H9 (cell line): ENCODE data around the gene PHF21B. TPM values are rescaled to one million over a fixed set of nuclear protein-coding genes. Genes with fewer than 3 reads are reported as not detected.

Source experiments
- DNase-seq: peaks from one replicate; pipeline ENCODE4 v3.0.0-alpha.2; 2017
- H2AFZ ChIP-seq: one replicate; pipeline ENCODE4 v1.6.1; 2013; ENCODE audit warnings: mild to moderate bottlenecking, low read length, control low read depth, moderate library complexity
- H2AK5ac ChIP-seq: 2 replicates; pipeline ENCODE4 v1.6.1; 2013; ENCODE audit warnings: low read length, control low read depth, mixed read lengths; ENCODE audit not compliant: insufficient read length
- H2BK120ac ChIP-seq: one replicate; pipeline ENCODE4 v1.6.1; 2013; ENCODE audit warnings: low read depth, mild to moderate bottlenecking, low read length, control low read depth, inconsistent platforms; ENCODE audit not compliant: poor library complexity, severe bottlenecking
- H2BK12ac ChIP-seq: 2 replicates; pipeline ENCODE4 v1.6.1; 2013; ENCODE audit warnings: low read length, control low read depth, mixed read lengths, low read depth; ENCODE audit not compliant: insufficient read length
- H2BK15ac ChIP-seq: 2 replicates; pipeline ENCODE4 v1.6.1; 2013; ENCODE audit warnings: low read depth, low read length, control low read depth
- H2BK20ac ChIP-seq: one replicate; pipeline ENCODE4 v1.6.1; 2013; ENCODE audit warnings: low read depth, mild to moderate bottlenecking, low read length, control low read depth, inconsistent platforms; ENCODE audit not compliant: poor library complexity, severe bottlenecking
- H2BK5ac ChIP-seq: 2 replicates; pipeline ENCODE4 v1.6.1; 2013; ENCODE audit warnings: low read length, control low read depth, mixed read lengths; ENCODE audit not compliant: insufficient read length
- H3K14ac ChIP-seq: 2 replicates; pipeline ENCODE4 v1.6.1; 2013; ENCODE audit warnings: low read length, control low read depth; ENCODE audit not compliant: insufficient read depth
- H3K18ac ChIP-seq: 2 replicates; pipeline ENCODE4 v1.6.1; 2013; ENCODE audit warnings: low read depth, mild to moderate bottlenecking, mixed read lengths, low read length, control low read depth; ENCODE audit not compliant: insufficient read length
- H3K23ac ChIP-seq: 2 replicates; pipeline ENCODE4 v1.6.1; 2013; ENCODE audit warnings: low read length, control low read depth, mixed read lengths, low read depth; ENCODE audit not compliant: insufficient read length
- H3K23me2 ChIP-seq: 2 replicates; pipeline ENCODE4 v1.6.1; 2013; ENCODE audit warnings: low read depth, mild to moderate bottlenecking, mixed read lengths, low read length, control low read depth; ENCODE audit not compliant: insufficient read length, poor library complexity, severe bottlenecking
- H3K27ac ChIP-seq: 2 replicates; pipeline ENCODE4 v1.5.1; 2013; ENCODE audit warnings: low read length, control low read depth, mixed read lengths, low read depth; ENCODE audit not compliant: insufficient read length
- H3K27me3 ChIP-seq: 2 replicates; pipeline ENCODE4 v1.6.1; 2013; ENCODE audit warnings: low read length, control low read depth, inconsistent platforms; ENCODE audit not compliant: insufficient read depth
- H3K4ac ChIP-seq: 2 replicates; pipeline ENCODE4 v1.6.1; 2013; ENCODE audit warnings: low read depth, mild to moderate bottlenecking, control low read depth, inconsistent platforms, low read length, moderate library complexity
- H3K4me1 ChIP-seq: 2 replicates; pipeline ENCODE4 v1.6.1; 2013; ENCODE audit warnings: low read length, control low read depth, inconsistent platforms; ENCODE audit not compliant: insufficient read depth
- H3K4me2 ChIP-seq: 2 replicates; pipeline ENCODE4 v1.6.1; 2013; ENCODE audit warnings: low read length, control low read depth, mixed read lengths; ENCODE audit not compliant: insufficient read length, insufficient read depth
- H3K56ac ChIP-seq: 2 replicates; pipeline ENCODE4 v1.6.1; 2013; ENCODE audit warnings: low read depth, mild to moderate bottlenecking, mixed read lengths, low read length, control low read depth; ENCODE audit not compliant: insufficient read length
- H3K79me1 ChIP-seq: 2 replicates; pipeline ENCODE4 v1.6.1; 2013; ENCODE audit warnings: low read depth, mild to moderate bottlenecking, moderate library complexity, low read length, control low read depth, inconsistent platforms; ENCODE audit not compliant: insufficient read depth, poor library complexity, severe bottlenecking
- H3K79me2 ChIP-seq: 2 replicates; pipeline ENCODE4 v1.6.1; 2013; ENCODE audit warnings: low read length, control low read depth, inconsistent platforms; ENCODE audit not compliant: insufficient read depth
- H3K9ac ChIP-seq: 2 replicates; pipeline ENCODE4 v1.6.1; 2013; ENCODE audit warnings: low read length, control low read depth, mixed read lengths; ENCODE audit not compliant: insufficient read length; ENCODE audit errors: extremely low read depth
- H3K9me3 ChIP-seq: one replicate; pipeline ENCODE4 v1.6.1; 2013; ENCODE audit warnings: low read depth, low read length, inconsistent platforms; ENCODE audit not compliant: control insufficient read depth
- H3T11ph ChIP-seq: one replicate; pipeline ENCODE4 v1.6.1; 2013; ENCODE audit warnings: mild to moderate bottlenecking, low read length, control low read depth, inconsistent platforms
- H4K20me1 ChIP-seq: one replicate; pipeline ENCODE4 v1.6.1; 2013; ENCODE audit not compliant: control insufficient read depth, insufficient read length, insufficient read depth
- H4K5ac ChIP-seq: 2 replicates; pipeline ENCODE4 v1.6.1; 2013; ENCODE audit warnings: low read depth, mild to moderate bottlenecking, mixed read lengths, low read length, control low read depth; ENCODE audit not compliant: insufficient read length
- H4K8ac ChIP-seq: replicated peaks from 2 replicates; pipeline ENCODE4 v1.6.1; 2013; ENCODE audit warnings: low read length, control low read depth, mixed read lengths, low read depth; ENCODE audit not compliant: insufficient read length
- H4K91ac ChIP-seq: 2 replicates; pipeline ENCODE4 v1.6.1; 2013; ENCODE audit warnings: low read depth, mild to moderate bottlenecking, moderate library complexity, mixed read lengths, low read length, control low read depth; ENCODE audit not compliant: insufficient read length
- H3K27ac Mint-ChIP-seq, 3 experiments: 2 replicates in 2 of 3; 3 replicates in 1 of 3; pipeline ENCODE4 v1.8.0; 2020 to 2021; ENCODE audit warnings: mixed read lengths in 3 of 3, mild to moderate bottlenecking in 1 of 3, moderate library complexity in 1 of 3
- H3K27me3 Mint-ChIP-seq: 2 replicates; pipeline ENCODE4 v1.8.0; 2021; ENCODE audit warnings: low read depth, mild to moderate bottlenecking, moderate library complexity, mixed read lengths
- H3K36me3 Mint-ChIP-seq, 3 experiments: 2 replicates in 2 of 3; 3 replicates in 1 of 3; pipeline ENCODE4 v1.8.0; 2020 to 2021; ENCODE audit warnings: low read depth in 3 of 3, mixed read lengths in 3 of 3; ENCODE audit not compliant: insufficient read depth in 1 of 3
- H3K4me1 Mint-ChIP-seq, 2 experiments: 2 replicates each; pipeline ENCODE4 v1.8.0; 2020; ENCODE audit warnings: mixed read lengths in 2 of 2
- H3K4me3 Mint-ChIP-seq, 2 experiments: 2 replicates in 1 of 2; 3 replicates in 1 of 2; pipeline ENCODE4 v1.8.0; 2020 to 2021; ENCODE audit warnings: mild to moderate bottlenecking in 2 of 2, mixed read lengths in 2 of 2, moderate library complexity in 1 of 2
- H3K9me3 Mint-ChIP-seq, 2 experiments: 2 replicates in 1 of 2; 3 replicates in 1 of 2; pipeline ENCODE4 v1.8.0; 2020; ENCODE audit warnings: mild to moderate bottlenecking in 2 of 2, mixed read lengths in 2 of 2, moderate library complexity in 1 of 2
- WGBS: extraction: QIAGEN DNeasy Blood & Tissue Kit; methylation state at CpG from one replicate; pipeline ENCODE4 v1.1.7; 2013; ENCODE audit warnings: missing lambda C conversion rate, low lambda C conversion rate, mixed read lengths; ENCODE audit not compliant: insufficient read length; ENCODE audit errors: extremely low coverage; 5-methylcytosine and 5-hydroxymethylcytosine counted together
- total RNA-seq: library from RNA; stranded (reverse); gene quantifications from 2 replicates; pipeline ENCODE4 v1.2.1, GENCODE V29; 2021
- TF ChIP-seq, protein P1 (sequence below): fragments of 200-600 bp; sonication (generic); conservative IDR thresholded peaks from 3 replicates; pipeline ENCODE4 v1.8.0; 2021; ENCODE audit warnings: antibody characterized with exemption, mild to moderate bottlenecking

Gene PHF21B
- total RNA-seq, 1 experiment from 2014 or later = 60.3 TPM

DNA sequence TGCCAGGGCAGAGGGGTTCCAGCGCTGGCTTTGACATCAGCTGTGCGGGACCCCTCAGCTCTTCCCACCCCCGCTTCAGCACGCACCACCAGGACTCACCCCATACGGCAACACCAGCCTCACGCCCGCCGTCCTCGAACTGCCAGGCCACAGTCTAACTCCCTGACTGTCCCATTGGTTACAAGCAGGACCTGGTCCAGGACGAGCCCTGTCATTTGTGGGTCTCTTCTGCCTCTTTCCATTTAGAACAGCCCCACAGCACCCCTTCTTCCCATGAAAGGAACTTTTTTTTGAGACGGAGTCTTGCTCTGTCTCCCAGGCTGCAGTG lies 81.7 kb downstream of the PHF21B start:
- no peaks in the 10 kb centered on the region for H4K20me1 ChIP-seq
- no peaks in the 10 kb centered on the region for H3K9me3 ChIP-seq
- no peak overlapping the region for H2AK5ac ChIP-seq
- Mint-ChIP-seq H3K27ac (peak overlapping the region in 1 of 3 experiments; percentile 44; a peak in 1 of 7 replicates), H3K4me1 (peaks cover 8 to 15% of the 10 kb centered on the region in 2 experiments; a peak in 3 of 4 replicates), H3K4me3 (no peak overlapping the region), H3K9me3 (peaks cover 0 to 8% of the 10 kb centered on the region in 2 experiments; a peak in 3 of 5 replicates), H3K27me3 (no peaks in the 10 kb centered on the region; the same call in 1 of the 2 replicates), H3K36me3 (peaks cover 14 to 36% (median 16%) of the 10 kb centered on the region in 3 experiments; a peak in 6 of 7 replicates)
- H3K79me2 ChIP-seq = no peaks in the 10 kb centered on the region
- no peak overlapping the region for H3K56ac ChIP-seq
- no peak overlapping the region for H2BK5ac ChIP-seq
- H2BK12ac ChIP-seq = no peak overlapping the region
- WGBS = no CpG with 5 or more reads among the region's 11 CpGs
- no peak for DNase-seq
- H4K8ac ChIP-seq = no peak overlapping the region
- no peak overlapping the region for H3K4ac ChIP-seq
- H4K5ac ChIP-seq = no peak overlapping the region
- no peaks in the 10 kb centered on the region for H3K4me1 ChIP-seq
- no peak overlapping the region for H3T11ph ChIP-seq
- H2BK15ac ChIP-seq = no peak overlapping the region
- TF ChIP-seq, protein P1, sequence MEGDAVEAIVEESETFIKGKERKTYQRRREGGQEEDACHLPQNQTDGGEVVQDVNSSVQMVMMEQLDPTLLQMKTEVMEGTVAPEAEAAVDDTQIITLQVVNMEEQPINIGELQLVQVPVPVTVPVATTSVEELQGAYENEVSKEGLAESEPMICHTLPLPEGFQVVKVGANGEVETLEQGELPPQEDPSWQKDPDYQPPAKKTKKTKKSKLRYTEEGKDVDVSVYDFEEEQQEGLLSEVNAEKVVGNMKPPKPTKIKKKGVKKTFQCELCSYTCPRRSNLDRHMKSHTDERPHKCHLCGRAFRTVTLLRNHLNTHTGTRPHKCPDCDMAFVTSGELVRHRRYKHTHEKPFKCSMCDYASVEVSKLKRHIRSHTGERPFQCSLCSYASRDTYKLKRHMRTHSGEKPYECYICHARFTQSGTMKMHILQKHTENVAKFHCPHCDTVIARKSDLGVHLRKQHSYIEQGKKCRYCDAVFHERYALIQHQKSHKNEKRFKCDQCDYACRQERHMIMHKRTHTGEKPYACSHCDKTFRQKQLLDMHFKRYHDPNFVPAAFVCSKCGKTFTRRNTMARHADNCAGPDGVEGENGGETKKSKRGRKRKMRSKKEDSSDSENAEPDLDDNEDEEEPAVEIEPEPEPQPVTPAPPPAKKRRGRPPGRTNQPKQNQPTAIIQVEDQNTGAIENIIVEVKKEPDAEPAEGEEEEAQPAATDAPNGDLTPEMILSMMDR = no peak
- no peak overlapping the region for H3K23ac ChIP-seq
- no peak overlapping the region for H3K14ac ChIP-seq
- no peaks in the 10 kb centered on the region for H3K79me1 ChIP-seq
- no peak overlapping the region for H2BK120ac ChIP-seq
- no peak overlapping the region for H4K91ac ChIP-seq
- H3K27ac ChIP-seq = no peak overlapping the region
- no peak overlapping the region for H3K9ac ChIP-seq
- H3K27me3 ChIP-seq = no peaks in the 10 kb centered on the region
- H3K23me2 ChIP-seq = no peaks in the 10 kb centered on the region
- H2AFZ ChIP-seq = no peak overlapping the region
- H2BK20ac ChIP-seq = no peak overlapping the region
- H3K4me2 ChIP-seq = no peak overlapping the region
- no peak overlapping the region for H3K18ac ChIP-seq
